DLD1 (cell line): ENCODE results near the gene KCP.

ENCODE experiments used
- in situ Hi-C: cut with HindIII; loops from 2 replicates; pipeline ENCODE4 v1.10.0; 2017; ENCODE audit warnings: low sequenced_read_pairs

Gene KCP

DNA sequence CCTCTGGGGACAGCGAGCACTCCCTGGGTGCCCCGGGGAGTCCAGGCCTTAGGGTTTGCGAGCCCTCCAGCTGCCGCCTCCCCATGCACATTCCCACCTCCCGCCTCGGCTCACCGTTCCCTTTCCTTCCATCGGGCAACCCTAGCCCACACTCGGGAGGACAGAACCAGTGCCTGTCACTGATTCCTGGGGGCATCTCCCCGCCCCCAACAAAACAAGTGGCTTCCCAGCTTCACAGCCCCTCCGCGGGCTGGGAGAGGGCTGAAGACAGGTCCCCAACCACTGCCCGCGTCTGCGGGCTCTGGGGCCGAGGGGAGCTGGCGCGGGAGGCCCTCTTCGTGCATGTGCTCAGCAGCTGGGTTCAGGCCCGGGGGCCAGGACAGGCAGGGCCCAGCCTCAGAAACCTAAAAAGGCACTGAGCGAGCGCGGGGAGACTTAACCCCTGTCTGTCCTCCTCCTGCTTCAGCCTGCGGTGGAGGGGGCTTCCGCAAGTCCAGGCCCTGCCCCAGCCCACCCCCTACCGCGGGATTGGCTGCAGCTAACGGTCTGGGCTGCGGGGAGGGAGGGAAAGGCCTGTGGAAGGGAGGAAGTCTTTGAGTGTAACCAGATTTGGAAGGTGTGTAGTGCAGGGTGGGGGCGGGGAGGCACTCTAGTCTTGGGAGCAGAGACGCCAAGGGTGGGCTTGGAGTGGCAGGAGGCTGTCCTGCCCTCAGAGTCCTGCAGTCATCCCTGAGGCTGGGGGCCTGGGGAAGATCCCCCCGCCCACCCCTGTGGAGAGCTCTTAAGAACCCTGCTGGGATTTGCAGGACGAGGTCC lies 79.1 kb downstream of the KCP start:
- in situ Hi-C loops: no loop called here

DNA sequence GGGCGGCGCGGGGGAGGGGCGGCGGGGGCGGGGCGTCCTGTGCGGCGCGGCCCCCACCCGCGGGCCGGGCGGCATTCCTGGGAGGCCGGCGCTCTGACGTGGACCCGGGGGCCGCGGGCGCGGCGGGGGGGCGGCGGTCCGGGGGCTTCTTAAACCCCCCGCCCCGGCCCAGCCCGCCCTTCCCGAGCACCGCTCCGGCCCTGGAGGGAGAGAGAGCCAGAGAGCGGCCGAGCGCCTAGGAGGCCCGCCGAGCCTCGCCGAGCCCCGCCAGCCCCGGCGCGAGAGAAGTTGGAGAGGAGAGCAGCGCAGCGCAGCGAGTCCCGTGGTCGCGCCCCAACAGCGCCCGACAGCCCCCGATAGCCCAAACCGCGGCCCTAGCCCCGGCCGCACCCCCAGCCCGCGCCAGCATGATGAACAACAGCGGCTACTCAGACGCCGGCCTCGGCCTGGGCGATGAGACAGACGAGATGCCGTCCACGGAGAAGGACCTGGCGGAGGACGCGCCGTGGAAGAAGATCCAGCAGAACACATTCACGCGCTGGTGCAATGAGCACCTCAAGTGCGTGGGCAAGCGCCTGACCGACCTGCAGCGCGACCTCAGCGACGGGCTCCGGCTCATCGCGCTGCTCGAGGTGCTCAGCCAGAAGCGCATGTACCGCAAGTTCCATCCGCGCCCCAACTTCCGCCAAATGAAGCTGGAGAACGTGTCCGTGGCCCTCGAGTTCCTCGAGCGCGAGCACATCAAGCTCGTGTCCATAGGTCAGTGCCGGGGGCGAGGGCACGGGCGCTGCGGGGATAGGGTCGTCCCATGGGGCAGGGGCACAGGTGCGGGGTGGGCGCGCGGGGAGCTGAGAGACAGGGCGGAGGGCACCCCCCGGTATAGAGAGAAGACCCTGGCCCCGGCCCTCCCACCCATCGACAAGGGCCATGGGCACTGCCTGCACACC lies 80.0 kb downstream of the KCP start, which contains the start of gene FLNC:
FLNC (plus strand) TSS at position 176 of the 947 bp plus-strand sequence; CDS start at position 408, 232 bp downstream.
- in situ Hi-C loops: no loop called here

DNA sequence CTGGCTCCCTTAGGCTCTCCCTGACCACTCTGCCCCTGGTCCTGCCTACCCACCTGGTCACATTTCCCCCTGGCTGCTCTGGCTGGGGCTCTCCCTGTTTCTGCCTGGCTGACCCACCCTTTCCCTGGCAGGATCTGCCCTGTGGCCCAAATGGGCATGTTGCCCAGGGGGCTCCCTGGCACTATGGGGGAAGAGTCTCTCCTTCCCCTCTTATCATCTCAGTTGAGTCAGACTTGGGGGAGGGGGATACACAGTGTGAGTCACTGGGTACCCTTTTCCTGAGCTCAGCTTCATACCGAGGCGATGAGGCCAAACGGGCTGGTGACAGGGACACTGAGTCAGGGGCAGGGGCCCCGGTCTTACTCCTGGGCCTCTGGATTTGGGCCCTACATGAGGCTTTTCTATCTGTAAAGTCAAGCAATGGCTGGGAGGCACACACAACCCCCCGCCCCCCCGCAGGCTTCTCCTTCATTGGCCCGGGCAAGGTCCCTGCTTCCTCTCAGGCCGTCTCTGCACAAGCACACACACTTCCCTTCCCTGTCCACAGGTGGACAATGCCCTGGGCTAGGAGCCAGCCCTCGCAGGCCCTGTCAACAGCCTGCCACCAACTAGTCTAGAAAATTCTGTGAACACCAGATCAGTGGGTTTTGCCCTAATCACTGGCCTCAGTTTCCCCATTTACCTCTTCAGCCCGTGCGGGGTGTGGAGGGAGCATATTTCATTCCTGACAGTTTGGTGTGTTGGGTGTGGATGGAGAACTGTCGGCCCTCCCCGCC lies 80.9 kb downstream of the KCP start:
- in situ Hi-C loops: no loop called here

DNA sequence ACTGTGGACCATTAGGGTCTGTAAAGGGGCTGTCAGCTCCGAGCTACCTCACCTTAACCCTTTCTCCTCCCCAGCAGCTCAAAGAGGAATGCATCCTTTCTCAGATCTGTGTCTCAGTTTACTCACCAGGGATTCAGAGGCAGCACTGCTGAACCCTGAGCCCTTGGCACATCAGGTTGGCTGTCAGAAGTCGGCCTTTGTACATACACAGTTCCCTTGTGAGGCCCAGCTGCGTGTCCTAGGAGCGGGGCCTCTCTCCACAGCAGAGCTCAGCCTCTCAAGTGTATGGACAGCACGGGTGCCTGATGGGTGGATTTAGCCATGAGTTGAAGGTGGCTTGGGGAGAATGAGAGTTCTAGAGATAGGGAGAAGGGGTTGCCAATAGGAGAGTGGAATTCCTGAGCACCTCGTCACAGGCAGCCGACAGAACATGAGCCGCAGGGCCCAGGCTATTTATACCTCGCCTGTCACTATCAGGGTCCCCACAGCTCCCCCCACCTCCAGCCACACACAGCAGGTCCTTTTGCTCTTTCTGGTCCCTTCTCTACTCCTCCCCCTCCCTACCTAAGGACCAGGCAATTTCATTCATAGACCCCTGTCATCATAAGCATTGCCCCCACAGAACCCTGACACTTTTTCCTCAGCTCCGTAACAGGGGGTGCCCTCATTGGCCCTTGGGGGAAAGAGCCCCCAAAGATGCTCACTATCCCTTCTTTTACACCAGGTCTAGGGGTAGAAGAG lies 82.4 kb downstream of the KCP start:
- in situ Hi-C loops: no loop called here

DNA sequence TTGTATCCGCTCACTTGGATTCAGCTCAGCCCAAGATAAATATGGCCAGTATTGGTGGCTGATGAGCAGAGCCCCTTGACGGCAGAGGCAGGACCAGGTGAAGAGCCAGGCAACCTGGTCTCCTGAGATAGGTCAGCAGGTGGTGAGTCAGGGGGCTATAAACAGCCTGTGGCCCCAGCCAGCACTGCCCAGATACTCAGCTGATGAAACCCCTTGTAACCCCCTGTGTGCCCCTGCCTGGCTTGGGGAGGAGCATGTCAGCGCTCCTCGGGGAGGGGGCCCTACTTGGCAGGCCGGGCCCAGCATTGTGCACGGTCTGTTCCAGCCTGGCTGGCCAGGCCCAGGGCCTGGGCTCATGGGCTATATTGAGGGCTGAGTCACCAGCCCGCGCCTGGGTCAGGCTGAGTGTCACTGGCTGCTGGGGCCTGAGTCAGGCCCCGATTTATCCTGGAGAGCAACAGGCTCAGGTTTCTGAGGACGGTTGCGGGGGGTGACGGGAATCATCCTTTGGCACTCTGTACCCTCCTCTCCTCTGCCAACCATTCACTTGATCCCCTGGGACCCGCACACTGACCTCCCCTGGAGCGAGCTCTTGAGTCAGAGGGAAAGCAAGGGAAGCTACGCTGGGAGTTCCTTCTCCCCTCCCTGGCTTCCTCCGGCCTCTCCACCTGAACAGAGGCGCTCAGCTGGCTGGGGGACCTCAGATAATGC lies 83.1 kb downstream of the KCP start:
- in situ Hi-C loops: no loop called here

DNA sequence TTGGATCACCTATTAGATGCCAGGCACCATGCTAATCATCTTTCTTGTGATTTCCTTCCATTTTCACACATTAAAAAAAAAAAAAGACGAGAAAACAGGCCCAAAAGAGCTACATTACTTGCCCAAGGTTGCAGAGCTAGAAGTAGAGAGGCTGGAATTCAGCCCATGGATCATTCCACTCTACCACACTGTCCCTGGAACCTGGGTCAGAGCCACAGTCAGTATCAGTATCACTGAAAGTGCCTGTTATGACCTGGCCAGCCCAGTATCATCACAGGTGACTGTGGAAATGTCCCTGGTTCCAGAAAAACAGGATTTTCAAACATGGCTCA lies 83.6 kb downstream of the KCP start:
- in situ Hi-C loops: no loop called here
